ENCODE results near the gene DNAJC13.

DNA sequence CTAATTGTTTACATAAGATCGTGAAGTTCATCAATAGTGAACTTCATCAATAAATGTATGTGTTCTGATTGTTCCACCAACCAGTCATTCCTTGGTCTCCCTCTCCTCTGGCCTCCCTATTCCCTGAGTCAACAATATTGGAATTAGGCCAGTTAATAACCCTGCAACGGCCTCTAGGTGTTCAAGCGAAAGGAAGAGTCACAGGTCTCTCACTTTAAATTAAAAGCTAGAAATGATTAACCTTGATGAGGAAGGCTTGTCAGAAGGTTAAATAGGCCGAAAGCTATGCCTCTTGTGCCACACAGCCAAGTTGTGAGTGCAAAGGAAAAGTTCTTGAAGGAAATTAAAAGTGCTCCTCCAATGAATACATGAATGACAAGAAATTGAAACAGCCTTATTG lies 90.4 kb downstream of the DNAJC13 start:
- TF ChIP-seq EZH2 (IDR thresholded peaks at IDR 0.05) (no peak), POLR2AphosphoS5 (IDR thresholded peaks at IDR 0.05; ENCODE audit: borderline replicate concordance, low read depth, low read length) (no peak), FOXP2 (optimal IDR thresholded peaks at IDR 0.05; ENCODE audit: control extremely low read depth, extremely low read length, insufficient read depth) (no peak)
